NCI-H2081 treated with DMSO at 0.1 percent for 48 hours (cell line): Measurements from ENCODE around the gene TANGO6.
"Not testable (repeated sequence)": the region's sequence is repeated elsewhere in the genome, so short reads cannot be mapped to it uniquely, and the experiment has no call there.

Experiments
- DNase-seq: peaks from one replicate; lab custom pipeline; 2025; lab: John Stamatoyannopoulos, UW

The TANGO6 gene

DNA sequence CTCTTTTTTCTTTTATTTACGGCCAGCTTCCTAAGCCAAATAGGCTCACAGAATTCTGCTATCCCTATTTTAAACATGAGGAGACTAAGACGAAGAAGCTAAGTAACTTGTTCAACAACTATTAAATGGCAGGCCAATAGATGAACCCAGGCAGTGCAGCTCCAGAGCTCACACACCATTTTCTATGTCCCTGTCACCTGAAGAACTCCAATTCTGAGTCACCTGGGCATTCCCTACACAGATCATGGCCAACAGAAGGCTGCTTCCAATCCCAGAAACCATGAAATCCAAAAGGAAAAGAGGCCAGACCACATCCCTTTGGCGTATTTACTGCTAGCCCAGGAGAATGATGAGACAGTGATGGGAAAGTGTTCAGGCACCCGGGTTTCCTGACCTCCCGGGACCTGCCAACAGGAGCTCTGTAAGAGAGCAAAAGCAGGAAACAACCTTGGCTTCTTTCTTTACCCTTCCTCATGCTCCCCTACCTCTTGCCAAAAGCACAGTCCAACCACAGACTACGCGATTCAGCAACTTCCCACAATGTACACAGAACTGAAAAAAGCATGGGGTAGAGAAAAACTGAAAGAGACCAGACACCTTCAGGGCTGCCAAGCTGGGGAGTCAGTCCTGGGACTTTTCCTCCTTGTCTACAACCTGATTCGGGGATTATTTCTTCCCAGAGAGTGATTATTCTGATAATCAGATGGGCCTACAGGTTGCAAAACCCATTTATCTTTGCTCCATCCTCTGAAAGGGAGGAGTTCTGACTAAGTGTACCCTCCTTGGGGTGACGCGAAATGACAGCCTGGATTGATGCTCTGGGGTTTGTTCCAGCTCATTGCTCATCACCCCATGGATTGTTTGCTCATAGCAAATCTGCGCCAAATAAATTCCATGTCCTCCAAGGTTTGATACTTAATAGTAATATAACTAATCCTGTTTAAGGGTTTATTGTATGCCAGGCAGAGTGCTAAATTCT lies 214.4 kb downstream of the TANGO6 start:
- no peak for DNase-seq

- not testable (repeated sequence) for DNase-seq
Measured at GRCh38 chr16:69063491-69063890, 220.2 kb downstream of the TANGO6 start.

GRCh38 chr16:69064124-69064763 lies 220.9 kb downstream of the TANGO6 start:
- no peak for DNase-seq

DNA sequence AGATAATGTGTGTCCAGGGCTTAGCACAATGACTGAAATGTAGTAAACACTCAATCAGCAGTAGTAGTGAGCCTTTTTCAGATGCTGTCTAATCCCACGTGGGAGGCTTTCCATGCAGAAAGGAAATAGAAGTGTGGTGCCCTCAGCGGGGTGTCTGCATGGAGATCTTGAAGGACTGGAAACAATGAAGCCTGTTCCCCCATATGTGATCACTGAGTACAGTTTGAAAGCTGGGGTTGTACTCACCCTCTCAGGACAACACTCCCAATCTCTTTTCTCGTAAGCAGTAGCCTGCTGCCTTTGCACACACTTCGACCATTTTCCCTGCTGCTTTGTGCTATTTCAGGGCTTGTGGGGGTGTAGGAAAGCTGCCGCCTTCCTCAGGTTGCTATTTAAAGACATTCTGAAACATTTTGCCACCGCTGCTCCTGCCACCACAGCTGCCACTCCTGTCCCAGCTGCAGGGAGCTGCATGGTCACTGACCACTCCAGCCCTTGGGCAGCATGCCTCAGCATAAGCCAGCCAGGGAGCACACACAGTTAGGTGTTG lies 221.5 kb downstream of the TANGO6 start:
- no peak for DNase-seq

DNA sequence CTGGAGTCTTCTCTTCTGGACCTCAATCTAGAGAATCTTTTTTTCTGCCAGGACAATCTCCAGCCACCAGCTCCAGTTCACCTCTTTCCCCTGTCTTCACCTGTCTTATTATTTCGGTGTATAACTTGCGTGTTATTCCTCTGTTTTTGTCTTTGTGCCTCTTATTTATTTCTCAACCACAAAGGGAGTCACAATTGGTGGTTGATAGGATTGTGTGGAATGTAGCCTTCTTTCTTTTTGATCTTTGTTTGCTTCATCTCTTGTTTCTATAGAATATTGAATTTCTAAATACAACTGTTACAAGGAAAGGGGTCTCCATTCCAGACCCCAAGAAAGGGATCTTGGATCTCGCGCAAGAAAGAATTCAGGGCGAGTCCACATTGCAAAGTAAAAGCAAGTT lies 226.2 kb downstream of the TANGO6 start:
- DNase-seq, result no peak

DNA sequence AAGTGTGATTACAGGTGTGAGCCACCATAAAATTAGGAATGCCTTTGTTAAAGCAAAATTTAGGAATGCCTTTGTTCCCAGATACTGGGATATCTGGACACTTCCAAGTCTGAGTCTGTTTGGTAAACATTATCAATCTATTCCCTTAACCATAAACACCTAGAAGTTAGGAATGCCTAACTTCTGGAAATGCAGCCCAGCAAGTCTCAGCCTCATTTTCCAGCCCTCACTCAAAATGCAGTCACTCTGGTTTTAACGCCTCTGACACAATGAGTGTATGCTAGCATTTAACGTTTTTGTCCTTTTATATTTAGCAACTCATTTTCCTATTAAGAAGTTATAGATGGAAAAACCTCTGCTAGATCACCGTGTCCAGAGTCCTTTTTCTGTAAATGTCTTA lies 227.7 kb downstream of the TANGO6 start:
- DNase-seq, result no peak

DNA sequence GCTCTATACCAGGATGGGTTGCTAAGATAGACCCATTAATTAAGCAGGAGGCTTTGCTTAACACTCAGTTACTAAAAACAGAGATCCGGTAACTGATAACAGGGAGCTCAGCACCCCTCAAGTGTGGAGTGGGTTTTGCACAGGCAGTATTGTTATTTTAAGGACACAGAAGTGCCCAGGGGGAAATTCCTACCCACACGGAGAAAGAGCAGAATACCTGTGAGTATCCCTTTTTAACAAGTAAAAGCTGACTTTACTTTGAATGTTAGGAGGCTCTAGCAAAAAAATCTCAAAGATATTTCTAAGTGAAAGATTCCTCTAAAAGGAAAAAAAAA lies 229.3 kb downstream of the TANGO6 start:
- no peak for DNase-seq

DNA sequence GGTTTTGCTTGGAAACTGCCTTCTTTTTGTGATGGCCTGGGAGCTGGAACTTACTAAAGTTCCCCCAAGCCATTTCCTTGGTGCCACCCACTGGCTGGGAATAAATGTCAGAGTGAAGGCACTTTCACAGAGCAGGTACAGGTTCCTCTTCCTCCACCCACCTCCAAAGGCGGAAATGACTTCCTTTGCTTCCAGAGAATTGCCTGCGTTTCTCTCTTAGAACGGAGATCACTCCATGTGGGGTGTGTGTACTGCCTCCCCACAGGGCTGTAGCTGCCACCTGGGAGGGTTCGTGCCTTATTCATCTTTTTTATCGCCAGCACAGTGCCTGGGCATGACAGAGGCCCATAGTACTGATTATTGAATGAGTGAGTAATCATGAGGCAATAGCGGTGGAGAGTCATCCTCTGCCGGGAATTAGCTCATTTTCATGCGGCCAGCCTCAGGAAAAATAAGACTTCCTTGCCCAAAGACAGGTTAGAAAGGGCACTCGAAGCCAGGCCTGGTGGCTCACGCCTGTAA lies 229.9 kb downstream of the TANGO6 start:
- no peak for DNase-seq

DNA sequence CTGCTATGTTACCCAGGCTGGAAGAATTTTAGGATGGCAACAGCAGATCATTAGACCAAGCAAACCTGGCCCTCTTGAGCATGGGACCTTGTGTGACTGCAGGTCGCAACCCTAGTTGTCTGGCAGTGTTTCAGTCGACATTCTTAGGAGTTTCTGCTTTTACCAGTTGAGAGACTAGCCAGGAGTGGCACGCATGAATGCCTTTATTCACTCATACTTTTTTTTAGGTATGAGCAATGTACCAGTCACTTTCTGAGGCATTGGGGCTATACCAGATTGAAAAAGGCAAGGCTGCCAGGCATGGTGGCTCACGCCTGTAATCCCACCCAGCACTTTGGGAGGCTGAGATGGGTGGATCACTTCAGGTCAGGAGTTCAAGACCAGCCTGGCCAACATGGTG lies 233.9 kb downstream of the TANGO6 start:
- no peak for DNase-seq

DNA sequence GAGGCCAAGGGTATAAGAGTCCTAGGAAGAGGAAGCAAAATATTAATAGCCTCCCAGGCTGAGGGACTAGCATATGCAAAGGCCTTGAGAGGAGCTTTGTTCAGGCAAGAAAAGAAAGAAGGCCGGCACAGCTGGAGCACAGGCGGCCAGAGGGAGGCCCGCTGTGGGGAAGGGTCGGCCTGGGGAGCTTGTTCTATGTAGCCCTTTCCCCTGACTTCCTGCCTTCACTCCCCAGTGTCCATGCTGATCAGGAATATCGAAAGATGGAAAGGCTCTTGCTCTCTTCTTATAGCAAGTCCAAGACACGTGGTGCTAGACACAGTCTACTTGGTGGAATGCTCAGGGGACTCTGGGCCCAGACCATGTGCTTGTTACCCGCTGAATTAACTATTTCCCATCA lies 234.7 kb downstream of the TANGO6 start:
- DNase-seq, result no peak

GRCh38 chr16:69079697-69080096 lies 236.4 kb downstream of the TANGO6 start:
- DNase-seq, result no peak

- DNase-seq, result no peak
Measured at GRCh38 chr16:69083306-69083941, 240.1 kb downstream of the TANGO6 start.

GRCh38 chr16:69084289-69084688 lies 241.0 kb downstream of the TANGO6 start:
- no peak for DNase-seq

GRCh38 chr16:69085032-69085695 lies 241.8 kb downstream of the TANGO6 start:
- DNase-seq, result no peak

DNA sequence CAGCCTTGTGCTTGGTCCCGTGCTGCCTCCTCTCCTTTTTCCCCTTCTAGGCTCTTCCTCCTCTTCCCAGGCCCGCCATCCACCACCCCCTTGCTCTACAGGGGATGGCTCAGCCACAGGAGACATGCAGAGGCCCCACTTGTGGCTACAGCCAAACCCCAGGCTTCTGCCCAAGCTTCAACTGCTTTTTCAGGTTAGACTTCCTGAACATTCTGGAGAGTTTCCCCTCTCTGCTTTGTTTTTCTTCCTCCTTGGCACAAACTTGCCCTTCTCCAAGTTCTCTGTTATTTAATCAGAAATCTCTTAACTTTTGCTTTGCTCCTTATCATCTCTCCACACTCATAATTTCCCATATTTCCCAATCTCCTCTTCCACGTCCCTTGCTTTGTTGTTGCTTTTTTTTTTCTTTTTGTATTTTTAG lies 243.8 kb downstream of the TANGO6 start:
- no peak for DNase-seq

DNA sequence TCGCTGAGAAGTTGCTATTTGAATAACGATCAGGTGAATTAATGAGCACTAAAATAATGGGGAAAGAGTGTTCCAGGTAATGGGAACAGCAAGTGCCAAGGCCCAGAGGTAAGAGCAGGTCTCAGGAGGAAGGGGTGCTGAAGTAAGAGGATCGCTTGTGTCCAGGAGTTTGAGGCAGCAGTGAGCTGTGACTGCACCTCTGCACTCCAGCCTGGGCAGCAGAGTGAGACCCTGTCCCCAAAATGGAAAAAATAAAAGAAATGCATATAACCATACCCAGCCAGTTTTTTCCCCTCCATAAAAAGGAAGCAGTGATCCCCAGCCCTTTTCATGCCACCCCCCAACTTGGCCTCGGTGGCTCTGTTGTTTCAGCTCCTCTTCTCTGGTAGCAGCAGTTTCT lies 245.4 kb downstream of the TANGO6 start:
- no peak for DNase-seq

GRCh38 chr16:69089091-69089910 lies 246.0 kb downstream of the TANGO6 start:
- no peak for DNase-seq

GRCh38 chr16:69093974-69094373 lies 250.6 kb downstream of the TANGO6 start:
- DNase-seq, result no peak

DNA sequence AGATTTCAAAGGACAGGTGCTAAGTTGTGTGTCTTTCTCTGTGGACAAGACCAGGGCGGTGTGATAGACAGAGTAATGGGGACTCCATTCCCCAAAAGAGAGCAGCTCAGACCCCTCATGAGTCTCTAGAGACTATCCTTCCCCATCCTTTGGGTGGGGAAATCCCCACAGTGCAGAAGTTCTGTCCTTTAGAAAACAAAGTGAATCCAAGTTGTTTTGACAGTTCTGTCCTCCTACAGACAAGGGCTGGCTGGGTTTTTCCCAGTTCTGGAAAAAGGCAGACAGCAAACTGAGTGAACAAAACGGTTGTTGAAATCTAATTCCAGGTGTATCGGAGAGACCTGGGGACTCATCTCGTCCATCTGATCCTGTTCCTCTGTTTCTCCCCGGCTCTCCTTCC lies 251.2 kb downstream of the TANGO6 start:
- no peak for DNase-seq

- no peak for DNase-seq
Measured at GRCh38 chr16:69095193-69095592, 251.9 kb downstream of the TANGO6 start.
